Spleen (tissue), 13 donors: ENCODE results near the gene CX3CL1. TPM values are rescaled to one million over a fixed set of nuclear protein-coding genes. Genes with fewer than 3 reads are reported as not detected.

Source experiments
- DNase-seq: peaks from one replicate; pipeline ENCODE4 v3.0.0-alpha.2; 2020
- H3K27ac ChIP-seq, 8 donors: fragments of 200-600 bp; sonication (generic) in 7 of 8; 1 replicate in 4 of 8; 2 replicates in 4 of 8; pipeline versions ENCODE4 v1.5.0 to v1.8.0; 2016 to 2021; ENCODE audit warnings: inconsistent platforms in 4 of 8, mild to moderate bottlenecking in 4 of 8, moderate library complexity in 1 of 8
- H3K27me3 ChIP-seq, 7 donors: fragments of 200-600 bp; sonication (generic) in 6 of 7; replicated peaks in 1 of 7; 1 replicate in 4 of 7; 2 replicates in 3 of 7; pipeline versions ENCODE4 v1.5.0 to v1.8.0; 2016 to 2021; ENCODE audit warnings: inconsistent platforms in 3 of 7, mild to moderate bottlenecking in 1 of 7
- H3K36me3 ChIP-seq, 6 donors: fragments of 200-600 bp; sonication (generic) in 5 of 6; 1 replicate in 4 of 6; 2 replicates in 2 of 6; pipeline versions ENCODE4 v1.5.0 to v1.8.0; 2016 to 2021; ENCODE audit warnings: inconsistent platforms in 2 of 6
- H3K4me1 ChIP-seq, 6 donors: fragments of 200-600 bp; sonication (generic) in 5 of 6; 1 replicate in 3 of 6; 2 replicates in 3 of 6; pipeline versions ENCODE4 v1.5.0 to v1.8.0; 2016 to 2021; ENCODE audit warnings: inconsistent platforms in 3 of 6
- H3K4me3 ChIP-seq, 8 donors: fragments of 200-600 bp; sonication (generic) in 7 of 8; 1 replicate in 4 of 8; 2 replicates in 4 of 8; pipeline versions ENCODE4 v1.5.0 to v1.8.0; 2016 to 2021; ENCODE audit warnings: inconsistent platforms in 4 of 8, mild to moderate bottlenecking in 4 of 8, moderate library complexity in 2 of 8
- H3K9me3 ChIP-seq, 8 donors: fragments of 200-600 bp; sonication (generic) in 7 of 8; 1 replicate in 4 of 8; 2 replicates in 4 of 8; pipeline versions ENCODE4 v1.5.0 to v1.8.0; 2016 to 2021; ENCODE audit warnings: inconsistent platforms in 4 of 8
- CTCF ChIP-seq, 11 experiments: fragments of 200-600 bp in 7 of 11; fragments of 450-650 bp in 4 of 11; sonication (generic) in 4 of 11; IDR thresholded peaks in 8 of 11; conservative IDR thresholded peaks in 3 of 11; 1 replicate in 7 of 11; 2 replicates in 4 of 11; pipeline versions ENCODE4 v1.4.0 to v1.8.0; 2016 to 2021; ENCODE audit warnings: antibody characterized with exemption in 11 of 11, inconsistent platforms in 4 of 11, mild to moderate bottlenecking in 1 of 11
- POLR2A ChIP-seq, 3 donors: fragments of 450-650 bp; IDR thresholded peaks; one replicate each; pipeline ENCODE4 v1.5.1; 2017; ENCODE audit warnings: antibody characterized with exemption in 3 of 3, mild to moderate bottlenecking in 1 of 3
- POLR2AphosphoS5 ChIP-seq, 3 donors: sonication (generic); formaldehyde crosslinking; IDR thresholded peaks; one replicate each; pipeline ENCODE4 v1.5.1; 2017; ENCODE audit warnings: antibody characterized with exemption in 3 of 3
- WGBS, 5 donors: extraction: QIAGEN DNeasy Blood & Tissue Kit in 3 of 5; methylation state at CpG; one replicate each; pipeline versions ENCODE4 v1.1.5 to v1.1.7; 2013 to 2018; 5-methylcytosine and 5-hydroxymethylcytosine counted together
- intact Hi-C: fragments of 100-400 bp; cut with DNase I; formaldehyde crosslinking; loops from one replicate; pipeline ENCODE4 v1.15.0; 2023; ENCODE audit warnings: low total_unique reads
- long read RNA-seq, 2 donors: transcript quantifications; one replicate each; lab custom pipeline, GENCODE V29; 2026
- polyA plus RNA-seq, 3 donors: library from polyadenylated mRNA; stranded (reverse); fragments of 200-250 nt; gene quantifications; one replicate each; pipeline ENCODE4 v1.2.1, GENCODE V29; 2013
- total RNA-seq, 7 donors: library from RNA; depleted of rRNA in 3 of 7; stranded (reverse); fragments of >200 nt in 3 of 7; fragmentation: NEBNext Ultra II Directional in 4 of 7; extraction: Animal tissue kit (Norgen Biotek cat#: 25700) in 4 of 7; gene quantifications; one replicate each; pipeline versions ENCODE4 v1.1.0 to v1.2.1, GENCODE V29; 2016 to 2021
- donor health status: healthy with polysubstance abuse.
- donor health status: DM: no; HTN: no; CAD: no; lungs with moderate emphysema.
- donor health status: DM: no; HTN: no; CAD: no.
- donor health status: Bipolar disorder and iron deficiency.
- donor health status: healthy.
- donor health status: DM: no; HTN: no; CAD: no.
- donor health status: DM: yes; HTN: yes; CAD: no.

Gene CX3CL1
- total RNA-seq (1 to 10 TPM in 5 of 7 donors, under 1 TPM in 2; 0.67 to 7.3 (median 1.6) TPM), polyA plus RNA-seq (1 to 10 TPM in 2 of 3 donors, under 1 TPM in 1; 0.39 to 2.4 (median 1.5) TPM)
- long read RNA-seq, donor 1: 0 reads
- long read RNA-seq, donor 2: 0 reads

GRCh38 chr16:57372372-57373116, at the start of gene CX3CL1:
TSS of gene CX3CL1 (plus strand) at chr16:57372490. CDS start at chr16:57372569, 79 bp downstream.
- H3K27ac ChIP-seq: no peak within 1 kb of the TSS
- TF ChIP-seq POLR2A (IDR thresholded peaks at IDR 0.05) (no peak), POLR2AphosphoS5 (IDR thresholded peaks at IDR 0.05) (peak in 1 of 3 donors; percentile 48)
- H3K9me3 ChIP-seq: no peaks in the 10 kb centered on the region
- no peaks in the 10 kb centered on the region for H3K36me3 ChIP-seq
- peaks cover 0 to 29% (median 0%) of the 10 kb centered on the region in 7 donors for H3K27me3 ChIP-seq
- 52 to 69% (median 60%) methylated on average over 21 to 23 of the region's 23 CpGs for WGBS, 5 donors
- intact Hi-C loops: no loop called here
- H3K4me3 ChIP-seq: peak within 1 kb of the TSS in 3 of 8 donors; percentile 15 to 33 (median 25)
- H3K4me1 ChIP-seq: peaks cover 0 to 8% (median under 1%) of the 10 kb centered on the region in 6 donors
- no peak for DNase-seq

GRCh38 chr16:57324749-57325148, 47.5 kb upstream of the CX3CL1 start:
- no peak for TF ChIP-seq POLR2A (IDR thresholded peaks at IDR 0.05)
- no peak for TF ChIP-seq POLR2AphosphoS5 (IDR thresholded peaks at IDR 0.05)
- TF ChIP-seq CTCF (IDR thresholded peaks at IDR 0.05 in 8 of 11, conservative IDR thresholded peaks at IDR 0.05 in 3 of 11): no peak

GRCh38 chr16:57325458-57325857, 46.8 kb upstream of the CX3CL1 start:
- H3K27me3 ChIP-seq: no peaks in the 10 kb centered on the region
- no peak for DNase-seq
- peaks cover 0 to 7% (median 6%) of the 10 kb centered on the region in 8 donors for H3K9me3 ChIP-seq
- H3K27ac ChIP-seq: no peak overlapping the region
- TF ChIP-seq POLR2A (IDR thresholded peaks at IDR 0.05) (no peak), POLR2AphosphoS5 (IDR thresholded peaks at IDR 0.05) (no peak), CTCF (IDR thresholded peaks at IDR 0.05 in 8 of 11, conservative IDR thresholded peaks at IDR 0.05 in 3 of 11) (no peak)
- intact Hi-C loops: no loop called here
- no peak overlapping the region for H3K4me3 ChIP-seq
- 76 to 90% (median 83%) methylated on average over 1 of the region's 1 CpG for WGBS, 5 donors
- no peaks in the 10 kb centered on the region for H3K4me1 ChIP-seq
- no peaks in the 10 kb centered on the region for H3K36me3 ChIP-seq

More at GRCh38 chr16:57324749-57325148, 47.5 kb upstream of the CX3CL1 start:
- Histone ChIP-seq H3K9me3 (peaks cover 0 to 7% (median 6%) of the 10 kb centered on the region in 8 donors), H3K36me3 (no peaks in the 10 kb centered on the region), H3K4me1 (no peaks in the 10 kb centered on the region), H3K27me3 (no peaks in the 10 kb centered on the region), H3K27ac (peak overlapping the region in 1 of 8 donors; percentile 21), H3K4me3 (no peak overlapping the region)
- peak; percentile 3 for DNase-seq
- 35 to 55% (median 40%) methylated on average over 2 of the region's 2 CpGs for WGBS, 5 donors
- intact Hi-C loops: no loop called here

GRCh38 chr16:57329718-57330327, 42.5 kb upstream of the CX3CL1 start:
- H3K36me3 ChIP-seq: no peaks in the 10 kb centered on the region
- TF ChIP-seq POLR2AphosphoS5 (IDR thresholded peaks at IDR 0.05): no peak
- 64 to 80% (median 69%) methylated on average over 8 of the region's 8 CpGs for WGBS, 5 donors
- no peaks in the 10 kb centered on the region for H3K4me1 ChIP-seq
- H3K27me3 ChIP-seq: peaks cover 0 to 4% (median 0%) of the 10 kb centered on the region in 7 donors
- peaks cover 0 to 19% (median 7%) of the 10 kb centered on the region in 8 donors for H3K9me3 ChIP-seq
- H3K4me3 ChIP-seq: no peak overlapping the region
- H3K27ac ChIP-seq: no peak overlapping the region
- DNase-seq: peak; percentile 6
- intact Hi-C loops: no loop called here

GRCh38 chr16:57331355-57331754, 40.9 kb upstream of the CX3CL1 start:
- H3K27ac ChIP-seq: no peak overlapping the region
- no peaks in the 10 kb centered on the region for H3K36me3 ChIP-seq
- intact Hi-C loops: no loop called here
- no peak overlapping the region for H3K4me3 ChIP-seq
- WGBS, 5 donors: 85 to 93% (median 89%) methylated on average over 3 of the region's 3 CpGs
- peaks cover 0 to 16% (median 5%) of the 10 kb centered on the region in 8 donors for H3K9me3 ChIP-seq
- no peak for DNase-seq
- TF ChIP-seq POLR2AphosphoS5 (IDR thresholded peaks at IDR 0.05) (no peak), POLR2A (IDR thresholded peaks at IDR 0.05) (no peak), CTCF (IDR thresholded peaks at IDR 0.05 in 8 of 11, conservative IDR thresholded peaks at IDR 0.05 in 3 of 11) (no peak)
- H3K4me1 ChIP-seq: no peaks in the 10 kb centered on the region
- peaks cover 0 to 4% (median 0%) of the 10 kb centered on the region in 7 donors for H3K27me3 ChIP-seq
